GM12878 (cell line): ENCODE data around the gene FFAR1. TPM values are rescaled to one million over a fixed set of nuclear protein-coding genes. Genes with fewer than 3 reads are reported as not detected.

ENCODE experiments used
- ATAC-seq: fragments of 200-7000 bp; cut with Tn5 transposase; 3 replicates; pipeline ENCODE4 v1.9.1; 2020; ENCODE audit warnings: mild to moderate bottlenecking, moderate library complexity
- BruUV-seq: library from RNA; stranded (reverse); fragments of 400-500 nt; replicated peaks from 2 replicates; lab custom pipeline; 2021; lab: Mats Ljungman, UMichigan
- CTCF ChIA-PET: fragments of 300-600 bp; sonication (Branson Sonifier 250); formaldehyde crosslinking; extraction: SDS; loops from one replicate; lab custom pipeline; 2021; ENCODE audit warnings: inconsistent platforms; lab: Yijun Ruan, JAX
- POLR2A ChIA-PET: fragments of 350-600 bp; formaldehyde crosslinking; extraction: SDS; loops from one replicate; lab custom pipeline; 2021; ENCODE audit warnings: inconsistent platforms; lab: Charles Lee
- RAD21 ChIA-PET: fragments of 300-600 bp; sonication (Branson Sonifier 250); formaldehyde crosslinking; loops from one replicate; lab custom pipeline; 2023; ENCODE audit warnings: antibody characterized with exemption; ENCODE audit not compliant: unreplicated experiment; lab: Charles Lee
- SMC1A ChIA-PET: fragments of 300-600 bp; sonication (Branson Sonifier 250); formaldehyde crosslinking; loops from one replicate; lab custom pipeline; 2023; ENCODE audit not compliant: unreplicated experiment, uncharacterized antibody; lab: Charles Lee
- DNase-seq: peaks from one replicate; pipeline ENCODE4 v3.0.0-alpha.2; 2011; ENCODE audit warnings: low read depth, low spot score
- FAIRE-seq: peaks from 3 replicates; lab custom pipeline; 2011; peaks lifted over from hg19 to GRCh38; lab: Jason Lieb, UNC
- H2AFZ ChIP-seq: 2 replicates; pipeline ENCODE4 v1.6.0; 2011; ENCODE audit warnings: low read depth, low read length, control low read depth; ENCODE audit not compliant: control insufficient read depth
- H3K27ac ChIP-seq: 2 replicates; pipeline ENCODE4 v1.5.1; 2011; ENCODE audit warnings: control low read depth; ENCODE audit not compliant: control insufficient read depth, insufficient read depth
- H3K27me3 ChIP-seq, 2 experiments: replicated peaks in 1 of 2; 2 replicates each; pipeline versions ENCODE4 v1.6.0 to v1.6.1; 2011; ENCODE audit warnings: low read length in 1 of 2; ENCODE audit not compliant: control insufficient read depth in 2 of 2, insufficient read depth in 2 of 2
- H3K36me3 ChIP-seq, 2 experiments: 2 replicates each; pipeline ENCODE4 v1.5.1; 2011; ENCODE audit warnings: low read length in 1 of 2; ENCODE audit not compliant: control insufficient read depth in 2 of 2, insufficient read depth in 2 of 2
- H3K4me1 ChIP-seq: 2 replicates; pipeline ENCODE4 v1.6.1; 2011; ENCODE audit warnings: mild to moderate bottlenecking, low read length, moderate library complexity, mixed read lengths; ENCODE audit not compliant: control insufficient read depth, insufficient read depth
- H3K4me2 ChIP-seq: 2 replicates; pipeline ENCODE4 v1.6.0; 2011; ENCODE audit warnings: control low read depth; ENCODE audit not compliant: control insufficient read depth, insufficient read depth
- H3K4me3 ChIP-seq: fragments of 200-600 bp; sonication (generic); 2 replicates; pipeline ENCODE4 v1.5.1; 2016
- H3K79me2 ChIP-seq: 2 replicates; pipeline ENCODE4 v1.6.0; 2011; ENCODE audit warnings: low read length; ENCODE audit not compliant: control insufficient read depth, insufficient read depth
- H3K9ac ChIP-seq: 2 replicates; pipeline ENCODE4 v1.8.0; 2011; ENCODE audit warnings: low read length, control low read depth, mixed read lengths; ENCODE audit not compliant: control insufficient read depth, insufficient read depth
- H3K9me3 ChIP-seq: replicated peaks from 3 replicates; pipeline ENCODE4 v1.5.1; 2011; ENCODE audit warnings: mild to moderate bottlenecking, low read length; ENCODE audit not compliant: control insufficient read depth, insufficient read depth
- H4K20me1 ChIP-seq: 2 replicates; pipeline ENCODE4 v1.6.0; 2011; ENCODE audit not compliant: control insufficient read depth, insufficient read depth
- CEBPZ ChIP-seq: fragments of 150-350 bp; IDR thresholded peaks from 2 replicates; pipeline ENCODE4 v1.6.1; 2016; ENCODE audit warnings: low read depth, low read length
- E4F1 ChIP-seq: fragments of 450-650 bp; IDR thresholded peaks from 2 replicates; pipeline ENCODE4 v1.6.1; 2018; ENCODE audit warnings: borderline replicate concordance, mild to moderate bottlenecking; ENCODE audit not compliant: partially characterized antibody
- EP300 ChIP-seq, 2 experiments: fragments of 150-350 bp in 1 of 2; IDR thresholded peaks; 2 replicates each; pipeline ENCODE4 v1.6.1; 2011 to 2012; ENCODE audit warnings: low read depth in 2 of 2, low read length in 2 of 2, borderline replicate concordance in 1 of 2, improper control_type of control experiment in 1 of 2, inconsistent platforms in 1 of 2; ENCODE audit not compliant: control insufficient read depth in 1 of 2
- MEF2B ChIP-seq: fragments of 450-650 bp; IDR thresholded peaks from 2 replicates; pipeline ENCODE4 v1.6.1; 2018; ENCODE audit warnings: mild to moderate bottlenecking, moderate library complexity; ENCODE audit not compliant: partially characterized antibody, poor library complexity, severe bottlenecking
- RAD51 ChIP-seq: fragments of 450-650 bp; IDR thresholded peaks from 2 replicates; pipeline ENCODE4 v1.6.1; 2016; ENCODE audit warnings: moderate library complexity, mild to moderate bottlenecking, inconsistent platforms
- RELA ChIP-seq: fragments of 450-650 bp; IDR thresholded peaks from 2 replicates; pipeline ENCODE4 v1.8.0; 2014; ENCODE audit warnings: borderline replicate concordance; ENCODE audit not compliant: partially characterized antibody
- SMARCA5 ChIP-seq: fragments of 450-650 bp; IDR thresholded peaks from 2 replicates; pipeline ENCODE4 v1.6.1; 2017; ENCODE audit warnings: mild to moderate bottlenecking
- STAT1 ChIP-seq: fragments of 450-650 bp; conservative IDR thresholded peaks from 2 replicates; pipeline ENCODE4 v1.6.1; 2014; ENCODE audit warnings: antibody characterized with exemption, mild to moderate bottlenecking
- USF1 ChIP-seq: IDR thresholded peaks from 2 replicates; pipeline ENCODE4 v1.6.1; 2011; ENCODE audit warnings: borderline replicate concordance, low read depth, mild to moderate bottlenecking, moderate library complexity, mixed read lengths, low read length; ENCODE audit not compliant: insufficient read depth; ENCODE audit errors: extremely low read length
- ZNF687 ChIP-seq: fragments of 450-650 bp; IDR thresholded peaks from 2 replicates; pipeline ENCODE4 v1.6.1; 2017; ENCODE audit warnings: mild to moderate bottlenecking, moderate library complexity
- WGBS: methylation state at CpG from one replicate; pipeline ENCODE4 v1.1.6; 2016; ENCODE audit warnings: low lambda C conversion rate; ENCODE audit not compliant: insufficient replicate concordance, insufficient coverage; ENCODE audit errors: missing lambda C conversion rate; 5-methylcytosine and 5-hydroxymethylcytosine counted together
- in situ Hi-C: fragments of 300-500 bp; cut with MboI; formaldehyde crosslinking; loops from 9 replicates; pipeline ENCODE4 v1.14.3; 2018; ENCODE audit warnings: mixed read lengths
- intact Hi-C: fragments of 100-400 bp; cut with micrococcal nuclease; formaldehyde crosslinking; loops from one replicate; pipeline ENCODE4 v1.14.2; 2022; ENCODE audit not compliant: unreplicated experiment
- polyA plus RNA-seq, 11 experiments: library from polyadenylated mRNA; depleted of rRNA in 4 of 11; unstranded in 6 of 11; stranded (reverse) in 5 of 11; fragments of >200 nt; fragmentation: Nextera tagmentation in 4 of 11; fragmentation: Illumina TruSeq in 1 of 11; extraction: Ambion mirVana in 4 of 11; extraction: Trizol in 1 of 11; gene quantifications; 1 replicate in 1 of 11; 2 replicates in 10 of 11; pipeline versions ENCODE4 v1.2.1 to v1.2.3, GENCODE V29; 2011 to 2016; ENCODE audit warnings: inconsistent platforms in 2 of 11, missing spikeins in 2 of 11, low read depth in 1 of 11
- total RNA-seq, 4 experiments: library from RNA; depleted of rRNA in 3 of 4; stranded (reverse); fragments of >200 nt in 3 of 4; fragmentation: Illumina TruSeq in 1 of 4; extraction: Trizol in 1 of 4; gene quantifications; 2 replicates each; pipeline versions ENCODE4 v1.2.1 to v1.2.3, GENCODE V29; 2013 to 2021

Gene FFAR1
- total and polyA plus RNA-seq, 10 of the 15 experiments (the other 5 are each of a cell fraction or from before 2014, with no cell fraction given) = 0.05 to 0.62 (median 0.14) TPM; not detected in 2

- H3K4me3 ChIP-seq = no peak overlapping the region
- CTCF ChIA-PET = interaction anchor here (0.6 to 4.0 kb wide), 8 partner anchors 15 to 117 kb away, joined by 3 to 22 read pairs (median 4); no protein-coding TSS in a partner anchor
- FAIRE-seq = no peak
- no peaks in the 10 kb centered on the region for H3K27me3 ChIP-seq
- H3K27ac ChIP-seq = no peak overlapping the region
- H3K79me2 ChIP-seq = no peaks in the 10 kb centered on the region
- in situ Hi-C loops = no loop called here
- SMC1A ChIA-PET = interaction anchor here (0.8 to 5.4 kb wide), 13 partner anchors 10 to 92 kb away, joined by 3 to 110 read pairs (median 5); partner anchors contain the start of gene FFAR3
- POLR2A ChIA-PET = interaction anchor here (0.9 to 4.1 kb wide), 9 partner anchors 9 to 85 kb away, joined by 3 to 52 read pairs (median 10); no protein-coding TSS in a partner anchor
- H4K20me1 ChIP-seq = no peaks in the 10 kb centered on the region
- DNase-seq = no peak
- no TSS peak for BruUV-seq
- H3K36me3 ChIP-seq = no peaks in the 10 kb centered on the region
- H3K4me2 ChIP-seq = no peak overlapping the region
- peaks cover 2% of the 10 kb centered on the region; the same call in 2 of the 3 replicates for H3K9me3 ChIP-seq
- no peak overlapping the region for H2AFZ ChIP-seq
- 100% methylated on average over 3 of the region's 3 CpGs for WGBS
- intact Hi-C loops = loop anchor here (5.0 kb wide), 1 partner anchor 39 kb away; no protein-coding TSS in a partner anchor
- no peak overlapping the region for H3K9ac ChIP-seq
- RAD21 ChIA-PET = interaction anchor here (0.9 to 5.8 kb wide), 9 partner anchors 12 to 270 kb away, joined by 3 to 90 read pairs (median 14); partner anchors contain the start of gene COX6B1
- H3K4me1 ChIP-seq = peaks cover 34% of the 10 kb centered on the region
- 0 out of 2 replicates have a peak, but pooled peaks have one; percentile 33 for TF ChIP-seq CEBPZ
- no peak for TF ChIP-seq E4F1
- TF ChIP-seq USF1 = no peak
- TF ChIP-seq RELA = no peak
- TF ChIP-seq ZNF687 = 0 out of 2 replicates have a peak, but pooled peaks have one; percentile 20
- no peak for TF ChIP-seq MEF2B
- no peak for TF ChIP-seq RAD51
- TF ChIP-seq STAT1 = no peak
- TF ChIP-seq SMARCA5 = no peak
- no peak for TF ChIP-seq EP300 (IDR thresholded peaks at IDR 0.05; ENCODE audit: borderline replicate concordance in 1 of 2, control insufficient read depth in 1 of 2, low read depth in 2 of 2, low read length in 2 of 2)
- no peak for ATAC-seq
These were observed 30.7 kb downstream of the FFAR1 start for GRCh38 chr19:35378356-35378755.
